Activated CD4-positive, alpha-beta T cell treated with anti-CD3 and anti-CD28 coated beads, Interleukin-2, amount 10 ng/mL, durations not matched to agents 24 days and 14 days (primary cell): ENCODE results near the gene CACNB4. TPM values are rescaled to one million over a fixed set of nuclear protein-coding genes. Genes with fewer than 3 reads are reported as not detected.
"Not testable (repeated sequence)": the region's sequence is repeated elsewhere in the genome, so short reads cannot be mapped to it uniquely, and the experiment has no call there.

ENCODE experiments used
- DNase-seq: peaks from one replicate; pipeline ENCODE4 v3.0.0; 2022
- H3K27ac Mint-ChIP-seq: one replicate; pipeline ENCODE4 v1.8.0; 2022; ENCODE audit warnings: mild to moderate bottlenecking, mixed read lengths
- H3K27me3 Mint-ChIP-seq: one replicate; pipeline ENCODE4 v1.8.0; 2022; ENCODE audit warnings: mixed read lengths
- H3K36me3 Mint-ChIP-seq: one replicate; pipeline ENCODE4 v1.8.0; 2022; ENCODE audit warnings: low read depth, mild to moderate bottlenecking, mixed read lengths
- H3K4me1 Mint-ChIP-seq: one replicate; pipeline ENCODE4 v1.8.0; 2021; ENCODE audit warnings: mixed read lengths
- H3K4me3 Mint-ChIP-seq: one replicate; pipeline ENCODE4 v1.8.0; 2022; ENCODE audit warnings: mild to moderate bottlenecking, moderate library complexity, mixed read lengths
- H3K9me3 Mint-ChIP-seq: one replicate; pipeline ENCODE4 v1.8.0; 2021; ENCODE audit warnings: mixed read lengths
- intact Hi-C: fragments of 100-400 bp; cut with micrococcal nuclease; formaldehyde crosslinking; loops from one replicate; pipeline ENCODE4 v1.15.1; 2023
- total RNA-seq: library from RNA; stranded (reverse); gene quantifications from 2 replicates; pipeline ENCODE4 v1.2.3, GENCODE V29; 2022

The CACNB4 gene
- total RNA-seq, 1 donor from 2014 or later = 0.19 TPM

GRCh38 chr2:151881342-151881741 lies 217.5 kb downstream of the CACNB4 start:
- H3K4me3 Mint-ChIP-seq = no peak overlapping the region
- intact Hi-C loops = no loop called here
- peaks cover 2% of the 10 kb centered on the region for H3K27me3 Mint-ChIP-seq
- H3K4me1 Mint-ChIP-seq = peaks cover 4% of the 10 kb centered on the region
- H3K9me3 Mint-ChIP-seq = peaks cover 3% of the 10 kb centered on the region
- H3K27ac Mint-ChIP-seq = no peak overlapping the region
- DNase-seq = no peak
- H3K36me3 Mint-ChIP-seq = no peaks in the 10 kb centered on the region

- intact Hi-C loops = no loop called here
- H3K4me1 Mint-ChIP-seq = peaks cover 4% of the 10 kb centered on the region
- H3K36me3 Mint-ChIP-seq = no peaks in the 10 kb centered on the region
Measured at GRCh38 chr2:151880586-151880985, 218.3 kb downstream of the CACNB4 start.

GRCh38 chr2:151878655-151879563 lies 219.9 kb downstream of the CACNB4 start:
- intact Hi-C loops = no loop called here
- Mint-ChIP-seq H3K4me1 (peaks cover 4% of the 10 kb centered on the region), H3K4me3 (no peak overlapping the region), H3K27ac (no peak overlapping the region), H3K36me3 (no peaks in the 10 kb centered on the region), H3K9me3 (peaks cover 3% of the 10 kb centered on the region), H3K27me3 (peaks cover 2% of the 10 kb centered on the region)
- no peak for DNase-seq

More at GRCh38 chr2:151880586-151880985, 218.3 kb downstream of the CACNB4 start:
- Mint-ChIP-seq H3K9me3 (peaks cover 3% of the 10 kb centered on the region), H3K27me3 (peaks cover 2% of the 10 kb centered on the region), H3K27ac (no peak overlapping the region), H3K4me3 (no peak overlapping the region)
- DNase-seq = no peak

- peaks cover 4% of the 10 kb centered on the region for H3K4me1 Mint-ChIP-seq
- DNase-seq = no peak
- H3K27ac Mint-ChIP-seq = no peak overlapping the region
- H3K36me3 Mint-ChIP-seq = no peaks in the 10 kb centered on the region
- no peak overlapping the region for H3K4me3 Mint-ChIP-seq
- peaks cover 2% of the 10 kb centered on the region for H3K27me3 Mint-ChIP-seq
- peaks cover 3% of the 10 kb centered on the region for H3K9me3 Mint-ChIP-seq
- intact Hi-C loops = no loop called here
Measured at GRCh38 chr2:151878204-151878603, 220.6 kb downstream of the CACNB4 start.

DNA sequence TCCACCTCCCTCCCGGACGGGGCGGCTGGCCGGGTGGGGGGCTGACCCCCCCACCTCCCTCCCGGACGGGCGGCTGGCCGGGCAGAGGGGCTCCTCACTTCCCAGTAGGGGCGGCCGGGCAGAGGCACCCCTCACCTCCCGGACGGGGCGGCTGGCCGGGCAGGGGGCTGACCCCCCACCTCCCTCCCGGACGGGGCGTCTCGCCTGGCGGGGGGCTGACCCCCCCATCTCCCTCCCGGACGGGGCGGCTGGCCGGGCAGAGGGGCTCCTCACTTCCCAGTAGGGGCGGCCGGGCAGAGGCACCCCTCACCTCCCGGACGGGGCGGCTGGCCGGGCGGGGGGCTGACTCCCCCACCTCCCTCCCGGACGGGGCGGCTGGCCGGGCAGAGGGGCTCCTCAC lies 223.2 kb downstream of the CACNB4 start:
- H3K4me1 Mint-ChIP-seq, H3K27ac Mint-ChIP-seq, H3K27me3 Mint-ChIP-seq, H3K4me3 Mint-ChIP-seq, DNase-seq, H3K36me3 Mint-ChIP-seq, H3K9me3 Mint-ChIP-seq, intact Hi-C loops: not testable (repeated sequence)

DNA sequence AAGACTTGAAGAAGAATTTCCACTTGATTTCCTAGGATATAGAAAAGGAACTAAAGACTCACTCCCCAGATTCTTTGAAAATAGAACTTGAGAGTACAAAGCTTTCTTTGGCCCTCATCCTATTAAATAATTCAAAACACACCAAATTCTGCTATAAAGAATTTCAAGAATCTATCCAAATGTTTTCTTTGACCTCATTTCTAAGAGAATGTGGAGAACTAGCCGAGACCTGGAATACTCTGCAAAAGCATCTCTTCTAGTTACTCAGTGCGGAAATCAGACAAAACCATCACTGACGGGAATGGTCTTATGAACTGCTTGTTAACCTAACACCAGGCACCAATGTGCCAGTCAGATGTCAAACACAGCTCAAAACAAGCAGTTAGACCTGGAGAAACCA lies 226.4 kb downstream of the CACNB4 start:
- DNase-seq = no peak
- Mint-ChIP-seq H3K4me3 (no peak overlapping the region), H3K9me3 (no peaks in the 10 kb centered on the region), H3K36me3 (no peaks in the 10 kb centered on the region), H3K27me3 (peaks cover 7% of the 10 kb centered on the region), H3K4me1 (no peaks in the 10 kb centered on the region), H3K27ac (no peak overlapping the region)
- intact Hi-C loops = no loop called here

GRCh38 chr2:151869291-151869690 lies 229.6 kb downstream of the CACNB4 start:
- no peak overlapping the region for H3K27ac Mint-ChIP-seq
- no peak overlapping the region for H3K4me3 Mint-ChIP-seq
- no peak for DNase-seq
- no peaks in the 10 kb centered on the region for H3K36me3 Mint-ChIP-seq
- H3K27me3 Mint-ChIP-seq = peaks cover 11% of the 10 kb centered on the region
- no peaks in the 10 kb centered on the region for H3K9me3 Mint-ChIP-seq
- intact Hi-C loops = no loop called here
- no peaks in the 10 kb centered on the region for H3K4me1 Mint-ChIP-seq

- H3K27ac Mint-ChIP-seq = no peak overlapping the region
- no peak for DNase-seq
- H3K4me1 Mint-ChIP-seq = no peaks in the 10 kb centered on the region
- H3K27me3 Mint-ChIP-seq = peaks cover 7% of the 10 kb centered on the region
- H3K9me3 Mint-ChIP-seq = no peaks in the 10 kb centered on the region
- intact Hi-C loops = no loop called here
- H3K36me3 Mint-ChIP-seq = no peaks in the 10 kb centered on the region
- H3K4me3 Mint-ChIP-seq = no peak overlapping the region
Measured at GRCh38 chr2:151862700-151863099, 236.1 kb downstream of the CACNB4 start.

DNA sequence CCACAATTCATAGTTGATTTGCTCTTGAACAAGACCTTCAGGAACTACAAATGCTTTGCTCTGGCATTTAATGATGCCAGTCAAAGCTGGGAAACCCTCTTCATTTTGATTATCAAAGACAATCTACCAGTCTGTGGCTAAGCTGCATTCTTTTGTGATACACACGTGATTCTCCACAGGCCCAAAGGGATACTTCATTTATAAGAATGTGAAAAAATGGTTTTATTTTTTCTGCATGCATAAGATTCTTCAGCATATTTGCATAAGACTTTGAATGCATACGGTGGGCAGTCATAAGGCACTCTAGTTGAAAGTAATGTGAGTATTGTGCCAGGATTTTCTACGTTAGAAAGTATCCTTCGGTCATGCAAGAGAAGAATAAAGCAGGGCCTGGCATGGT lies 237.7 kb downstream of the CACNB4 start:
- no peaks in the 10 kb centered on the region for H3K4me1 Mint-ChIP-seq
- intact Hi-C loops = no loop called here
- peaks cover 3% of the 10 kb centered on the region for H3K27me3 Mint-ChIP-seq
- no peak overlapping the region for H3K4me3 Mint-ChIP-seq
- H3K9me3 Mint-ChIP-seq = no peaks in the 10 kb centered on the region
- no peak overlapping the region for H3K27ac Mint-ChIP-seq
- H3K36me3 Mint-ChIP-seq = no peaks in the 10 kb centered on the region
- no peak for DNase-seq

GRCh38 chr2:151860613-151861146 lies 238.2 kb downstream of the CACNB4 start:
- H3K9me3 Mint-ChIP-seq = no peaks in the 10 kb centered on the region
- DNase-seq = no peak
- no peaks in the 10 kb centered on the region for H3K4me1 Mint-ChIP-seq
- H3K36me3 Mint-ChIP-seq = no peaks in the 10 kb centered on the region
- no peak overlapping the region for H3K4me3 Mint-ChIP-seq
- H3K27ac Mint-ChIP-seq = no peak overlapping the region
- intact Hi-C loops = no loop called here
- peaks cover 3% of the 10 kb centered on the region for H3K27me3 Mint-ChIP-seq

DNA sequence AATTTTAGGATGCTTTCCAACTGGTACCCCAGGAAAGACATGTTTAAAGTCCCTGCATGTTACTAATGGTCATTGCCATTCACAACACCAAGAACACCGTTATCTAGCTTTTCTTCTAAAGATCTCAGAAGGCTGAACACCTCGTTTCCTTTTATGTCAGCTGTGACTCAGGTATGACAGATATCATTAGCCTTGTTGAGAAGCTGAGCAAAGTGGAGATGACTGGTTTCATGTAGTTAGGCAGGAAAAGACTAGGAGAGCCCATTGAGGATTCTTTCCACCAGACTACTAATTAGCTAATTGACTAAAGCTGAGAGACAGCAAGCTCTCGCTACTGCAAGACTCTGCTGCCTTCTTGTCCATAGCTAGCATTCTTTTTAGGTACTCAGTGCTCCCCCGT lies 238.6 kb downstream of the CACNB4 start:
- no peaks in the 10 kb centered on the region for H3K4me1 Mint-ChIP-seq
- H3K27me3 Mint-ChIP-seq = peaks cover 3% of the 10 kb centered on the region
- H3K36me3 Mint-ChIP-seq = no peaks in the 10 kb centered on the region
- no peak overlapping the region for H3K27ac Mint-ChIP-seq
- no peak overlapping the region for H3K4me3 Mint-ChIP-seq
- no peaks in the 10 kb centered on the region for H3K9me3 Mint-ChIP-seq
- intact Hi-C loops = no loop called here
- DNase-seq = no peak

DNA sequence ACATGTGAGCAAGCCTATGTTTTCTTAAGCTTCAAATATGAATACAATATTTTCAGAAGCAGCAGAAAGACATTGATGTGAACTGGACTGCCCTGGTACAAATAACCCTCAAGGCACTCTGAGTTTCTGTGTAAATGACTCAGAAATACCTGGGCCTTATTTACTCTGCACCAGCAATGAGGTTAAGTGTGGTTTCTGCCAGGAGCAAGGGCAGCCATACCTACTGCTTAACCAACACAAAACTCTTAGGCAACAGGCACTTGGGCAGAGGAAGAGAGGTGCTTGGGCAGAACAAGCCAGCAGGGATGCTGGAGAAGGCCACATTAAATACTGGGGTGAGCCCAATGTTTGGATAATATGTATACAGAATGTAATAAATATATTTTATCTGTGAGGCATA lies 241.2 kb downstream of the CACNB4 start:
- Mint-ChIP-seq H3K9me3 (no peaks in the 10 kb centered on the region), H3K4me3 (no peak overlapping the region), H3K4me1 (peaks cover 3% of the 10 kb centered on the region), H3K27me3 (no peaks in the 10 kb centered on the region), H3K36me3 (no peaks in the 10 kb centered on the region), H3K27ac (no peak overlapping the region)
- intact Hi-C loops = no loop called here
- DNase-seq = no peak

DNA sequence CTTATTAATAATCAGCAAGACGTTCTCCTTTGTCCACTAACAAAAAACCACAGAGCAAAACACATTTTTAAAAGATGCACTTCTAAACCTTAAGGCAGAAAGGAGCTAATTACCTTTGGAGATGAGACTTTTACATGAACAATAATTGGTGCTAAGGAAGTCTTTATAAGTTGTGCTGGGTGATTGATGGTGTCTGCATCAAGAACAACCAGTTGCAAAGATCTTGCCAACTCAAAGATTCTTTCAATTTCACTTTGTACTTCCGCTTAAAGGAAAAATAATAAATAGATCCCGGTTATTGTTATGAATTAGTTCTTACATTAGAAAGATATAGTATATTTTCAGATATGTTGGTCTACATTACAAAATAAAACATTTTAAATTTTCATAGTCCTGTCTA lies 243.7 kb downstream of the CACNB4 start:
- no peak for DNase-seq
- H3K4me1 Mint-ChIP-seq = peaks cover 3% of the 10 kb centered on the region
- intact Hi-C loops = no loop called here
- no peak overlapping the region for H3K27ac Mint-ChIP-seq
- no peaks in the 10 kb centered on the region for H3K9me3 Mint-ChIP-seq
- H3K27me3 Mint-ChIP-seq = peaks cover 1% of the 10 kb centered on the region
- H3K36me3 Mint-ChIP-seq = no peaks in the 10 kb centered on the region
- no peak overlapping the region for H3K4me3 Mint-ChIP-seq

- intact Hi-C loops = no loop called here
- Mint-ChIP-seq H3K27ac (no peak overlapping the region), H3K27me3 (peaks cover 1% of the 10 kb centered on the region), H3K9me3 (no peaks in the 10 kb centered on the region), H3K4me3 (no peak overlapping the region), H3K36me3 (no peaks in the 10 kb centered on the region), H3K4me1 (peaks cover 3% of the 10 kb centered on the region)
- no peak for DNase-seq
Measured at GRCh38 chr2:151853070-151853758, 245.6 kb downstream of the CACNB4 start.
